HG03039 (cell line): ENCODE data around the gene MUC2.

Source experiments
- ATAC-seq: cut with Tn5 transposase; IDR thresholded peaks from one replicate; pipeline ENCODE4 v1.9.1; 2021; ENCODE audit warnings: mild to moderate bottlenecking, moderate library complexity; ENCODE audit not compliant: unreplicated experiment

MUC2 gene

GRCh38 chr11:1118755-1119603 is 44.3 kb downstream of the MUC2 start:
- ATAC-seq, result no peak

GRCh38 chr11:1119604-1120146 is 45.0 kb downstream of the MUC2 start:
- no peak for ATAC-seq

- ATAC-seq, result no peak
Observed at GRCh38 chr11:1120532-1121330, 46.1 kb downstream of the MUC2 start.

- ATAC-seq, result no peak
Observed at GRCh38 chr11:1121331-1121812, 46.7 kb downstream of the MUC2 start.

GRCh38 chr11:1121813-1122663 is 47.4 kb downstream of the MUC2 start:
- ATAC-seq, result no peak

- ATAC-seq, result no peak
Observed at GRCh38 chr11:1122664-1123002, 48.0 kb downstream of the MUC2 start.

- ATAC-seq, result no peak
Observed at GRCh38 chr11:1123970-1124369, 49.3 kb downstream of the MUC2 start.
